ENCODE data around the gene VSNL1.

DNA sequence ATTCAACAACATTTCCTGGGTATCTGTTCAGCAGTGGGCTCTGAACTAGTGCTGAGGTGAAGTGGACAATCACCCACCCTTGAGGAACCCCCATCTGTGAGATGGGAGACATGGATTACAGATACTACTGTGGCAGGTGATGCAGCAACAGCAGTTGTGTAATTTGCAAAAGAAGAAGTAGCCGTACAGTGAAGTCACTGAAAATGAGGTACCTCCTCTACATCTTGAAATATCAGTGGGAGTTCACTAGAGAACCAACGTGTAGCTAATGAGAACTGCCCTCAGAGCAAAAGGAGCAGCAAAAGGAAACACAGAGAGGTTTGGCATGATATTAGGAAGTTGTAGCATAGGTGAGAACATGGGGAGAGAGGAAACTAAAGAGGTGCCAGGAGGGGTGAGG lies 41.3 kb downstream of the VSNL1 start:
- TF ChIP-seq GATA2 (IDR thresholded peaks at IDR 0.05; ENCODE audit: low read depth, low read length) (no peak), GATA3 (IDR thresholded peaks at IDR 0.05; ENCODE audit: low read depth, low read length) (no peak)

Measured in SH-SY5Y (cell line).